NCI-H446 treated with DMSO at 0.1 percent for 48 hours (cell line): ENCODE measurements around the gene TBC1D1.

Experiments used
- DNase-seq: peaks from one replicate; lab custom pipeline; 2025; lab: John Stamatoyannopoulos, UW

Gene TBC1D1

GRCh38 chr4:38131371-38132091 lies 240.6 kb downstream of the TBC1D1 start:
- no peak for DNase-seq

GRCh38 chr4:38132107-38132673 lies 241.3 kb downstream of the TBC1D1 start:
- no peak for DNase-seq

- no peak for DNase-seq
Measured at GRCh38 chr4:38132843-38133662, 242.2 kb downstream of the TBC1D1 start.

GRCh38 chr4:38133711-38134480 lies 243.0 kb downstream of the TBC1D1 start:
- no peak for DNase-seq

- DNase-seq: no peak
Measured at GRCh38 chr4:38135201-38135600, 244.3 kb downstream of the TBC1D1 start.

GRCh38 chr4:38136604-38137003 lies 245.7 kb downstream of the TBC1D1 start:
- DNase-seq: no peak

- DNase-seq: no peak
Measured at GRCh38 chr4:38137080-38137479, 246.2 kb downstream of the TBC1D1 start.

GRCh38 chr4:38138363-38138762 lies 247.5 kb downstream of the TBC1D1 start:
- DNase-seq: no peak

GRCh38 chr4:38139187-38139586 lies 248.3 kb downstream of the TBC1D1 start:
- DNase-seq: no peak

GRCh38 chr4:38140643-38141203 lies 249.8 kb downstream of the TBC1D1 start:
- no peak for DNase-seq

GRCh38 chr4:38141808-38142500 lies 251.1 kb downstream of the TBC1D1 start:
- no peak for DNase-seq

GRCh38 chr4:38144031-38144430 lies 253.1 kb downstream of the TBC1D1 start:
- no peak for DNase-seq

- DNase-seq: no peak
Measured at GRCh38 chr4:38145033-38145678, 254.3 kb downstream of the TBC1D1 start.

GRCh38 chr4:38145741-38146140 lies 254.9 kb downstream of the TBC1D1 start:
- DNase-seq: no peak

GRCh38 chr4:38146383-38146782 lies 255.5 kb downstream of the TBC1D1 start:
- no peak for DNase-seq

- DNase-seq: no peak
Measured at GRCh38 chr4:38149472-38149996, 258.6 kb downstream of the TBC1D1 start.

GRCh38 chr4:38149997-38150671 lies 259.2 kb downstream of the TBC1D1 start:
- no peak for DNase-seq

- DNase-seq: no peak
Measured at GRCh38 chr4:38150766-38151165, 259.9 kb downstream of the TBC1D1 start.

GRCh38 chr4:38151873-38152272 lies 261.0 kb downstream of the TBC1D1 start:
- DNase-seq: no peak

- no peak for DNase-seq
Measured at GRCh38 chr4:38152305-38152704, 261.4 kb downstream of the TBC1D1 start.
